ENCODE results near the gene ITGA8. TPM values are rescaled to one million over a fixed set of nuclear protein-coding genes. Genes with fewer than 3 reads are reported as not detected.

The ITGA8 gene
- total RNA-seq, 2 experiments from 2014 or later: not detected

DNA sequence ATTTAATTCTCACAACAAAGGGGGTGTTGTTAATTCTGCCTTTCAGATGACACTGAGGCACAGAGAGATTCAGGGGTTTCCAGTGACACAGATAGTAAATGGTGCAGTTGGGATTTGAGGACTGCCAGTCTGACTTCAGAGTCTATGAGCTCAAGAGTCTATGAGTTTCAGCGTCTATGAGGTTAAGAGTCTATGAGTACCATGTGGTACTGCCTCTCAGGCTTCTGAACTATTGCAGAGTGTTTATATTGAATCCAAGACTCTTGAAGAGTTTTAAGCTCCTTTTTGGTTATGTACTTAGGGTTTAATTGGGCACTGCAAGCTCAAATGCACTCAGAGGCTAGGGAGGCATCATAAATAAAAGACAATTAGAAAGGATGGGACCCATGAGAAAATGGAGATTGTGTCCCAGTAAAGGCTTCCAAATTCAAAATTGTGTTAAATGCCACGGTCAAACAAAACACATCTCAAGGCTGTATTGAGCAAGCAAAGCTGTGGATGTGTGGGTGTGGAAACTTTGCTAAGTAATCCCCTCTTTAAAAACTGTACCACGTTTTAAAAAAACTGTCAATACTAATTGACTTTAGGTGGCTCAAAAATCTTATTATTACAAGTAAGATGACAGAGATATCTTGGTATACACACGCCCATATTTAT lies 224.7 kb downstream of the ITGA8 start:
- ATAC-seq: no peak
- peaks cover 4% of the 10 kb centered on the region for H3K27me3 Mint-ChIP-seq (ENCODE audit: low read depth)

DNA sequence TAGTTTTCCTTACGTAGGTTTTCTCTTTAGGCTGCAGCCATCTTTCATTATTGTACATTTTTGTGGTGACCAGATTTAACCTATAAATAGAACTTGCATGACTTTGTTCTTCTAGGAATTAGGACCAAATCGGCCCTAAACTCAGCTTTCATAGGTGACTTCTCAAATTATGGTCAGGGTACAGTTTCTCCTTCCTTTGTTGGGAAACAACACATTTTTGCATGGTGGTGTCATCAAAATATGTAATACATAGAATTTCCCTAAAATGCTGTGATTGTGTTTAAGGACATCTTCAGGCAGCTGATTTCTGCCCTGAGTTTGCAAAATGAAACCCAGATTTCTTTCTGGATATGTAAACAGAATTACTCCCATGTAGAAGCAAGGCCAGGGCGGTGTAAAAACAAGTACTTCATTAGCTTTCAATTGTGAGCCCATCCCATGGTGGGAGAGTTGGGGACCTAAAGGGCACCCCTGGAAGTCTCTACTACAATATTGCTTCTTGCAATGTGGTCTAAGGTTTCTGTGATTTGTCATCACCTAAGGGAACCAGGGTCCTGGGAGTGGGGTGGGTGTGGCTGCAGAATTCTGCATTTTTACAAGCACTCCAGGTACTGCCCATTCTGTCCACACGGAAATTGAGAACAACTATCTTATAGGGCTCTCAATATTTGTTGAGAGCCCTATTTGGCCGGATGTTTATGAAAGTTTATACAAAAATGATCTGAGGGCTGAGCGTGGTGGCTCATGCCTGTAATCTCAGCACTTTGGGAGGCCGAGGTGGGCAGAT lies 227.7 kb downstream of the ITGA8 start:
- Mint-ChIP-seq H3K27me3 (ENCODE audit: low read depth) (no peaks in the 10 kb centered on the region), H3K4me1 (ENCODE audit: low read depth) (no peaks in the 10 kb centered on the region), H3K36me3 (ENCODE audit: low read depth) (no peaks in the 10 kb centered on the region), H3K9me3 (ENCODE audit: insufficient read depth) (no peaks in the 10 kb centered on the region), H3K27ac (no peak overlapping the region), H3K4me3 (no peak overlapping the region)
- POLR2A ChIA-PET: no interaction called here
- ATAC-seq (no peak), DNase-seq (no peak)
- CTCF ChIA-PET: no interaction called here

More for the DNA sequence above, 224.7 kb downstream of the ITGA8 start:
- DNase-seq: no peak
- no peaks in the 10 kb centered on the region for H3K9me3 Mint-ChIP-seq (ENCODE audit: insufficient read depth)
- no peak overlapping the region for H3K27ac Mint-ChIP-seq
- CTCF ChIA-PET: no interaction called here
- H3K36me3 Mint-ChIP-seq (ENCODE audit: low read depth): no peaks in the 10 kb centered on the region
- no peak overlapping the region for H3K4me3 Mint-ChIP-seq
- no peaks in the 10 kb centered on the region for H3K4me1 Mint-ChIP-seq (ENCODE audit: low read depth)
- POLR2A ChIA-PET: no interaction called here

DNA sequence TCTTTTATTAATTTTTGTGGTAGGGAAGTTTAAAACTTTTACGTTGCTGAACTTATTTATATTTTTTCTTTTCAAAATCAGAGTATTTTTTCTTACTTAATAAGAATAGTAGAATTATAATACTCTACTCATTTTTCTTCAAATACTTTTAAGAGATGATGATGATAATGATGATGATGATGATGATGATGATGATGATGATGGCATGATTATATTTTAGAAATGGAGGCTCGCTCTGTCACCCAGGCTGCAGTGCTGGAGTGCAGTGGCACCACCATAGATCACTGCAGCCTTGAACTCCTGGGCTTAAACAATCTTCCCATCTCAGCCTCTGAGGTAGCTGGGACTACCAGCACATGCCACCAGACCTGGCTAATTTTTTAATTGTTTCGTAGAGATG lies 230.3 kb downstream of the ITGA8 start:
- no peaks in the 10 kb centered on the region for H3K36me3 Mint-ChIP-seq (ENCODE audit: low read depth)
- POLR2A ChIA-PET: no interaction called here
- no peaks in the 10 kb centered on the region for H3K4me1 Mint-ChIP-seq (ENCODE audit: low read depth)
- peaks cover 2% of the 10 kb centered on the region for H3K27me3 Mint-ChIP-seq (ENCODE audit: low read depth)
- ATAC-seq: no peak
- no peak for DNase-seq
- CTCF ChIA-PET: no interaction called here
- no peak overlapping the region for H3K4me3 Mint-ChIP-seq
- H3K27ac Mint-ChIP-seq: no peak overlapping the region
- no peaks in the 10 kb centered on the region for H3K9me3 Mint-ChIP-seq (ENCODE audit: insufficient read depth)

DNA sequence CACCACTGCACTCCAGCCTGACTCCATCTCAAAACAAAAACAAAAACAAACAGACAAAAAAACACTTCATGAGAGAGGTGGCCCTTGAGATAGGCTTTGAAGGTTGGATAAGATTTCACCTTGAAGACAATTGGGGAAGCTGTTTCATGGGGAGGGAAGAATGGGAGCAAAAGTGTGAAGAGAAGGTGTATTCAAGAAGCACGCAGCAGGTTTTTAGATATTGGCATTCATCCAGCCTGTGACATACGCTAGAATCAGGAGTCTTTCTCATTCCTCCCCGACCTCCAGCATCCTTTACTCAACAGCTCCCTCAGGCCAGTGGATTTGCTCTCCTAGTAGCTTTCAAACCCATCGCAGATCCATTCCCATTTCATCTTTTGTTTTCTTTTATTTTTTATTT lies 232.3 kb downstream of the ITGA8 start:
- Mint-ChIP-seq H3K27me3 (ENCODE audit: low read depth) (peaks cover 2% of the 10 kb centered on the region), H3K4me3 (no peak overlapping the region), H3K27ac (no peak overlapping the region), H3K9me3 (ENCODE audit: insufficient read depth) (no peaks in the 10 kb centered on the region), H3K4me1 (ENCODE audit: low read depth) (no peaks in the 10 kb centered on the region), H3K36me3 (ENCODE audit: low read depth) (no peaks in the 10 kb centered on the region)
- POLR2A ChIA-PET: no interaction called here
- CTCF ChIA-PET: no interaction called here
- ATAC-seq (no peak), DNase-seq (no peak)

DNA sequence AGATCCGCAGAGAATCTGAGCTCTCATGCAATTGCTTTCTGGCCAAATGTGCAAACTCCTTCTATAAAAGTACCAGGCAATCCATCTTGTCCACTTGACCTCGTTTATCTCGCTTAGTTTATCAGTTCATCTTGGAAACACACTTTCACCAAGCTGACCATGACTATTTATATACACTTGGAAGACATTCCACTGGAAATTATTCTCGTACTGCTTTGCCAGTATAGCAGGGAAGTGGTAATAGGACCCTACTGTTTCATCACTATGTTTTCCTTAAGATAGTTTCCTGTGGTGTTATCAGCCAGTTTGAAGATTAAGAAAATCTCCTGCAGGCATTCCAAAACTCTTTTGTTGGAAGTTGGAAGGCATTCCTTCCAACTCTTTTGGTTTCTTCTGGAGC lies 233.3 kb downstream of the ITGA8 start:
- no peaks in the 10 kb centered on the region for H3K9me3 Mint-ChIP-seq (ENCODE audit: insufficient read depth)
- ChIA-PET POLR2A (no interaction called here), CTCF (no interaction called here)
- H3K4me1 Mint-ChIP-seq (ENCODE audit: low read depth): no peaks in the 10 kb centered on the region
- peaks cover 2% of the 10 kb centered on the region for H3K27me3 Mint-ChIP-seq (ENCODE audit: low read depth)
- H3K27ac Mint-ChIP-seq: no peak overlapping the region
- DNase-seq (no peak), ATAC-seq (no peak)
- H3K4me3 Mint-ChIP-seq: no peak overlapping the region
- no peaks in the 10 kb centered on the region for H3K36me3 Mint-ChIP-seq (ENCODE audit: low read depth)

DNA sequence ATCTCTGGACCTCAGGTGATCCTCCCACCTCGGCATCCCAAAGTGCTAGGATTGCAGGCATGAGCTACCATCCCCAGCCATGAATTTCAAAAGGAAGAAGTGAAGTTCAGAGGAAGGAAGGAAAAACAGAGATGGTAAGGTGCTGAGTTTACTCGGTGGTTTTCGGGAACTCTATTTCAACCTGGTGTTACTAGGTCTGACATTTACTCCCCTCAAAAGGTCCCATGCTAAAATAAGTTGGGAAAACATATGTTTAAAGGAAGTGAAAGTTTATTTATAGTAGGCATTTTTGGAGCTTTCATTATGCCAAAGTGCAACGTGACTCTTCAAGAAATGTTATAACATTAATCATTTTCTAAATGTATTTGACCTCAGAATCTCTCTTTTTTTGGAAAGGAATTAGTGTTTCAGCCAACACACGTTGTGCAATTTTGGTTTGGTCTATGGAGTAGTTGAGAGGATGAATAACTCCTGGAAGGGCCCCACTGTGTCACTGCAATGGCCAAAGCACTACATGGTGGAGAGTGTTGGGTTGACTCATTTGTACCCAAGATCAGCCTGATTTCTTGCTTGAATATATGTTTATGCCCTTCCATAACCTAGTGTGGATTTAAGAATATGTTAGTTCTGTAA lies 233.9 kb downstream of the ITGA8 start:
- CTCF ChIA-PET: no interaction called here

DNA sequence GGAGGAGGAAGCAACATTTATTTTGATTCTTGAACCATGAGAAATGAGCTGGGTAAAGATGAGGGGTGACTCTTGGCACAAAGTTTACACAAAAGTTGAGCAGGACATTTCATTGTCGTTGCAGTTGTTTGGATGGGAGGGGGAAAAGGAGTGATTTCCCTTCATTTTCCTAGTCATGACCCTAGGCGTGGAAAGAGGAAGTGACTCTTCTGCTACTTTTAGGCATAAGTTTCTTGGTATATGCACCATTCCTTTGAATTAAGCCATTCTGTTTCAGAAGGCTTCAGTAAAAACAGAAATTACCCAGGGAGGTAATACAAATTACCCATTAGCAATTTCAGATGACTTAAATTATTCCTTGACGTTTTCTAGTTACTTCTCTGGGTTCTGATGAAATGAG lies 234.7 kb downstream of the ITGA8 start:
- H3K4me3 Mint-ChIP-seq: no peak overlapping the region
- ChIA-PET POLR2A (no interaction called here), CTCF (no interaction called here)
- no peaks in the 10 kb centered on the region for H3K36me3 Mint-ChIP-seq (ENCODE audit: low read depth)
- no peak for ATAC-seq
- no peak for DNase-seq
- H3K27me3 Mint-ChIP-seq (ENCODE audit: low read depth): peaks cover 2% of the 10 kb centered on the region
- no peaks in the 10 kb centered on the region for H3K4me1 Mint-ChIP-seq (ENCODE audit: low read depth)
- no peaks in the 10 kb centered on the region for H3K9me3 Mint-ChIP-seq (ENCODE audit: insufficient read depth)
- H3K27ac Mint-ChIP-seq: no peak overlapping the region

More for the DNA sequence above, 233.9 kb downstream of the ITGA8 start:
- no peaks in the 10 kb centered on the region for H3K36me3 Mint-ChIP-seq (ENCODE audit: low read depth)
- H3K27me3 Mint-ChIP-seq (ENCODE audit: low read depth): peaks cover 2% of the 10 kb centered on the region
- POLR2A ChIA-PET: no interaction called here
- ATAC-seq: no peak
- DNase-seq: no peak
- H3K27ac Mint-ChIP-seq: no peak overlapping the region
- H3K4me1 Mint-ChIP-seq (ENCODE audit: low read depth): no peaks in the 10 kb centered on the region
- H3K4me3 Mint-ChIP-seq: no peak overlapping the region
- H3K9me3 Mint-ChIP-seq (ENCODE audit: insufficient read depth): no peaks in the 10 kb centered on the region

DNA sequence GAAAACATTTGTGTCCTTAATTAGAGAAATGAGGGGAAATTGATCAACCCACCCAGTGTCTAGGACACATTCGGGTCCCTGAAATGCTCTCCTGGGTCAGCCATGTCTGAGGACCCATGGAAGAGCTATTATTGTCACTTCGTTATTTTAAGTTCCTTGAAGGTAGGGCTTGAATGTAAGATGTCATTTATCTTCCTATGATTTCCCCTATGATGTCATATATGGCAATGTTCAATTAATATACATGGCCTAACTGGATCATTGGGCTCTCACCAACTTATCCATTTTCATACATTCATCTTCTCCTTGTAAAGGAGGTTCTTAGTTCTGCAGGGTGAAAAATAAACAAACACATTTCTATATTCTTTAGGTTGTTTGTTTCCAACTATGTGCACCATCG lies 235.6 kb downstream of the ITGA8 start:
- Mint-ChIP-seq H3K9me3 (ENCODE audit: insufficient read depth) (no peaks in the 10 kb centered on the region), H3K4me3 (no peak overlapping the region), H3K4me1 (ENCODE audit: low read depth) (no peaks in the 10 kb centered on the region), H3K27me3 (ENCODE audit: low read depth) (peaks cover 2% of the 10 kb centered on the region), H3K36me3 (ENCODE audit: low read depth) (no peaks in the 10 kb centered on the region), H3K27ac (no peak overlapping the region)
- CTCF ChIA-PET: no interaction called here
- no peak for ATAC-seq
- no peak for DNase-seq
- POLR2A ChIA-PET: no interaction called here

DNA sequence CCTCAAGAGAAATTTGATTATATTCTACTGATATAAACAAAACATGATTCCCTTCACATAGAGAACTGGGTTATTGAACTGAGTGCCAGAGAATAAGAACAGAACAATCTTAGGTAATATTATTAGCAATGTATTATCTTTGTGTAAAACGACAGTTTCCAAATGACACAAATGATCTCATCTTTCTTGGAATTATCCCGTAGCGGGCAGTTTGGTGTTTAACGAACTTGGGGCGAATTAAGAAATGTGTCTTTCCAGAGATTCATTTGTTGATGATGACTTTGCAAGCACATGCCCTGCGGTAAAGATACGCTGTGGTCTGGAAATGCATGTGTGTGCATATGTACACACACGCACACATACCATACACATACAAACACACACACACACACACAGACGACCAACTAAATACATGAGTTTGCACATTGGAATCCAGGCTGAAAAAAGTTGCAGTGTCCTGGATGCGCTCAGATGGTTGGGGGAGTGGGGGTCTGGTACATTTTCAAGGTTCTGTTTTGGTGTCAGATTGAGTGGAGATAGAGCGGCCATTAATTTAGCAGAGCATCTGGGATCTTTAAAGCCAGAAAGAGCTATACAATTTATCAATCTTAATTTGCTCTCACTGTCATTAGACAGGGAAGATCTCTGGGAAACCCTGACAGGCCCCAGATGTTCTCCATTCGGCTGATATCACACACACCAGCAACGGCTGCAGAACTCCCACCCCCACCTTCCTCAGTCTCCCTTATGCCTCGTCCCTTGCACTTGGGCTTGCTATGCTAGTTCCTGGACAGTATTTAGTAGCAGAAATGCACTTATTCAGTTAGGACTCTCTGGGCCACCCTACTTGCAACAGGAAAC lies 236.3 kb downstream of the ITGA8 start:
- Mint-ChIP-seq H3K9me3 (ENCODE audit: insufficient read depth) (no peaks in the 10 kb centered on the region), H3K27ac (no peak overlapping the region), H3K27me3 (ENCODE audit: low read depth) (peaks cover 2% of the 10 kb centered on the region), H3K4me3 (no peak overlapping the region), H3K4me1 (ENCODE audit: low read depth) (no peaks in the 10 kb centered on the region), H3K36me3 (ENCODE audit: low read depth) (no peaks in the 10 kb centered on the region)
- CTCF ChIA-PET: no interaction called here
- POLR2A ChIA-PET: no interaction called here
- ATAC-seq: no peak
- no peak for DNase-seq

DNA sequence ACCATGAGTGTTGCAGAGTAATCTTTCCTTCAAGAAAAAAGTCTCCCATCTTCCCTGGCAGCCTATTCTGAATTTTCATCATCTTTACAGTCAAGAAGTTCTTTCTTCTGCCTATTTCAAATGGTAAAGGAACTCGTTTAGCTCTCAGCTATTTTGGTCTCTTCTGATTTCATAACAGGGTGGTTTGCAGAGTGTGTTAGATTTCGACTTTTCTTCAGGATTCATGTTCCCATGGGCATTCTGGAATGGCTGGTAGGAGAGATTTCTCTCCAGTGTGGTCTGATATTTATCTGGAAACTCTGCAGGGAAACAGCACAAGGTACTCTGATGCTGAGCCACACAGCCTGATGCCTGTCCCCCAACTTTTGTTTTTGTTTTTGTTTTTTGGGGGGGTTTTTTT lies 237.6 kb downstream of the ITGA8 start:
- ChIA-PET CTCF (no interaction called here), POLR2A (no interaction called here)
- Mint-ChIP-seq H3K27me3 (ENCODE audit: low read depth) (peaks cover 5% of the 10 kb centered on the region), H3K4me3 (no peak overlapping the region), H3K36me3 (ENCODE audit: low read depth) (no peaks in the 10 kb centered on the region), H3K4me1 (ENCODE audit: low read depth) (no peaks in the 10 kb centered on the region), H3K9me3 (ENCODE audit: insufficient read depth) (no peaks in the 10 kb centered on the region), H3K27ac (no peak overlapping the region)
- ATAC-seq (no peak), DNase-seq (no peak)

DNA sequence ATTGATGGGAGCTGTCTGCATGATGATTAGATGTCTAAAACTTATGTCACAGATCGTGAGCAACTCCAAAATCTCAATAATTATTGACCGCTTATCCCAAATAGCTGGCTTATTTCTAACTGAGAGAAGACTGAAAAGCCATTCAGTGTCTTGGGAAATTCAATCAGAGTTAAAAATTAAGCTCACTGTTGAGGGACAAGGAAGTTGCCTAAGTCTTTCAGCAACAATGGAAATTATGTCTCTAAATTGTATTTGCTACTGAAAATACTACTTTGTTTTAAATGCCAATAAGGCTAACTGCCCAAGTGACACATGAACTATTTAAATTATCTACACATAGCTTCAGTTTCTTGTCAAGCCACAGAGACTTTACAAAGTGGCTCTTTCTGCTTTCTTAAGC lies 240.8 kb downstream of the ITGA8 start:
- CTCF ChIA-PET: interaction anchor here (1.2 kb wide), 1 partner anchor 60 kb away, joined by 3 read pairs; no protein-coding TSS in a partner anchor
- POLR2A ChIA-PET: no interaction called here
- no peak overlapping the region for H3K4me3 Mint-ChIP-seq

DNA sequence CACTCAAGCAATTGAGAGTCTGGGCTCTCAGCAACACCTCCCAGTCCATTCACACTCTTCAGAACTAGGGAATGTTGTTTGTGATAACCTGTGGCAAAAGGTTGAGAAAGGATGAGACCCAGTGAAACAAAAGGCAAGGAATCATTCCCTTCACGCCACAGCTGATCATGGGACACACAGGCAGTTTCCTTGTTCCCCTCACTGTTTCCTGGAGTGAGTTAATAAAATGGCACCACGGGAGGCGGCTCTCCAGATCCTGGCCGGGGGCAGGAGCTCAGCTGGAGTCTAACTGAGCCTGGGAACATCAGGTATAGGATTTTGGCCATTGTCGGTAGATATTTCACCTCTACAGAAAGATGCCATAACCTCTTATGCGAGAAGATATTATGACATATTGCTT lies 241.3 kb downstream of the ITGA8 start:
- ChIA-PET POLR2A (no interaction called here), CTCF (interaction anchor here (1.2 kb wide), 1 partner anchor 59 kb away, joined by 3 read pairs; no protein-coding TSS in a partner anchor)
- no peak for DNase-seq
- Mint-ChIP-seq H3K9me3 (ENCODE audit: insufficient read depth) (no peaks in the 10 kb centered on the region), H3K27ac (no peak overlapping the region), H3K4me3 (no peak overlapping the region), H3K4me1 (ENCODE audit: low read depth) (no peaks in the 10 kb centered on the region), H3K27me3 (ENCODE audit: low read depth) (peaks cover 3% of the 10 kb centered on the region), H3K36me3 (ENCODE audit: low read depth) (no peaks in the 10 kb centered on the region)
- ATAC-seq: no peak

More for the DNA sequence above, 240.8 kb downstream of the ITGA8 start:
- H3K9me3 Mint-ChIP-seq (ENCODE audit: insufficient read depth): no peaks in the 10 kb centered on the region
- no peak overlapping the region for H3K27ac Mint-ChIP-seq
- no peak for ATAC-seq
- no peaks in the 10 kb centered on the region for H3K4me1 Mint-ChIP-seq (ENCODE audit: low read depth)
- no peaks in the 10 kb centered on the region for H3K36me3 Mint-ChIP-seq (ENCODE audit: low read depth)
- H3K27me3 Mint-ChIP-seq (ENCODE audit: low read depth): peaks cover 3% of the 10 kb centered on the region
- no peak for DNase-seq

All from activated CD8-positive, alpha-beta T cell treated with anti-CD3 and anti-CD28 coated beads, Interleukin-2, amount 10 ng/mL, durations not matched to agents 7 days and 5 days (primary cell).